ENCODE data around the gene SLC38A8. TPM values are rescaled to one million over a fixed set of nuclear protein-coding genes. Genes with fewer than 3 reads are reported as not detected.

SLC38A8 gene
- total RNA-seq (under 1 TPM in 2 of 6 donors, not detected in 4; 0.14 to 0.31 TPM), polyA plus RNA-seq (under 1 TPM; 0.38 to 0.49 TPM)

GRCh38 chr16:84042308-84042878 lies at the start of gene SLC38A8:
Gene SLC38A8 (minus strand): TSS chr16:84042795. CDS start chr16:84042157, 638 bp downstream.
- ATAC-seq (no peak), DNase-seq (no peak), FAIRE-seq (no peak)
- H3K36me3 ChIP-seq: no peaks in the 10 kb centered on the region
- TF ChIP-seq CTCF (IDR thresholded peaks at IDR 0.05): no peak
- H3K27ac ChIP-seq: no peak within 1 kb of the TSS
- WGBS, 2 donors: 67 to 73% methylated on average over 9 of the region's 9 CpGs
- no peaks in the 10 kb centered on the region for H3K9me3 ChIP-seq
- no peak within 1 kb of the TSS for H3K4me3 ChIP-seq
- no peaks in the 10 kb centered on the region for H3K4me1 ChIP-seq
- no peaks in the 10 kb centered on the region for H3K27me3 ChIP-seq
- intact Hi-C loops (cut with DNase I): loop anchor here in 1 of 3 donors (10.0 kb wide), 1 partner anchor 78 kb away; the partner anchor contains the start of gene NECAB2

- no peaks in the 10 kb centered on the region for H3K9me3 ChIP-seq
- WGBS, 2 donors: 88 to 90% methylated on average over 10 of the region's 10 CpGs
Observed at GRCh38 chr16:84091460-84091859, 48.9 kb upstream of the SLC38A8 start.

GRCh38 chr16:84090211-84090610 lies 47.6 kb upstream of the SLC38A8 start:
- intact Hi-C loops (cut with DNase I): loop anchor here in 1 of 3 donors (5.0 kb wide), 1 partner anchor 87 kb away; no protein-coding TSS in a partner anchor
- no peak for TF ChIP-seq CTCF (IDR thresholded peaks at IDR 0.05)

More at GRCh38 chr16:84091460-84091859, 48.9 kb upstream of the SLC38A8 start:
- peak in 1 of 4 donors; percentile 31 for ATAC-seq
- FAIRE-seq: no peak
- Histone ChIP-seq H3K36me3 (peaks cover 6 to 78% (median 40%) of the 10 kb centered on the region in 3 donors), H3K4me1 (peaks cover 0 to 8% (median 8%) of the 10 kb centered on the region in 3 donors), H3K4me3 (no peak overlapping the region), H3K27ac (no peak overlapping the region), H3K27me3 (no peaks in the 10 kb centered on the region)
- intact Hi-C loops (cut with DNase I): loop anchor here in 1 of 3 donors (5.0 kb wide), 1 partner anchor 86 kb away; no protein-coding TSS in a partner anchor
- TF ChIP-seq CTCF (IDR thresholded peaks at IDR 0.05): no peak
- DNase-seq: no peak

GRCh38 chr16:84088695-84089395 lies 46.2 kb upstream of the SLC38A8 start:
- Histone ChIP-seq H3K27me3 (no peaks in the 10 kb centered on the region), H3K9me3 (no peaks in the 10 kb centered on the region), H3K4me1 (no peaks in the 10 kb centered on the region), H3K36me3 (peaks cover 6 to 81% (median 33%) of the 10 kb centered on the region in 3 donors), H3K27ac (no peak overlapping the region), H3K4me3 (no peak overlapping the region)
- no peak for TF ChIP-seq CTCF (IDR thresholded peaks at IDR 0.05)
- WGBS, 2 donors: 85 to 88% methylated on average over 15 of the region's 15 CpGs
- DNase-seq: no peak
- intact Hi-C loops (cut with DNase I): loop anchor here in 1 of 3 donors (10.0 kb wide), 1 partner anchor 96 kb away; the partner anchor contains the start of gene TAF1C
- peak in 2 of 4 donors; percentile 15 to 48 for ATAC-seq
- FAIRE-seq: no peak

More at GRCh38 chr16:84090211-84090610, 47.6 kb upstream of the SLC38A8 start:
- H3K9me3 ChIP-seq: no peaks in the 10 kb centered on the region
- WGBS, 2 donors: 85 to 94% methylated on average over 9 of the region's 9 CpGs
- H3K36me3 ChIP-seq: peaks cover 6 to 84% (median 40%) of the 10 kb centered on the region in 3 donors
- no peak overlapping the region for H3K4me3 ChIP-seq
- DNase-seq: no peak
- no peak for ATAC-seq
- H3K4me1 ChIP-seq: no peaks in the 10 kb centered on the region
- no peak for FAIRE-seq
- no peaks in the 10 kb centered on the region for H3K27me3 ChIP-seq
- H3K27ac ChIP-seq: no peak overlapping the region
